Measurements from ENCODE around the gene STARD7.
"Not testable (repeated sequence)": the region's sequence is repeated elsewhere in the genome, so short reads cannot be mapped to it uniquely, and the experiment has no call there.

Gene STARD7

DNA sequence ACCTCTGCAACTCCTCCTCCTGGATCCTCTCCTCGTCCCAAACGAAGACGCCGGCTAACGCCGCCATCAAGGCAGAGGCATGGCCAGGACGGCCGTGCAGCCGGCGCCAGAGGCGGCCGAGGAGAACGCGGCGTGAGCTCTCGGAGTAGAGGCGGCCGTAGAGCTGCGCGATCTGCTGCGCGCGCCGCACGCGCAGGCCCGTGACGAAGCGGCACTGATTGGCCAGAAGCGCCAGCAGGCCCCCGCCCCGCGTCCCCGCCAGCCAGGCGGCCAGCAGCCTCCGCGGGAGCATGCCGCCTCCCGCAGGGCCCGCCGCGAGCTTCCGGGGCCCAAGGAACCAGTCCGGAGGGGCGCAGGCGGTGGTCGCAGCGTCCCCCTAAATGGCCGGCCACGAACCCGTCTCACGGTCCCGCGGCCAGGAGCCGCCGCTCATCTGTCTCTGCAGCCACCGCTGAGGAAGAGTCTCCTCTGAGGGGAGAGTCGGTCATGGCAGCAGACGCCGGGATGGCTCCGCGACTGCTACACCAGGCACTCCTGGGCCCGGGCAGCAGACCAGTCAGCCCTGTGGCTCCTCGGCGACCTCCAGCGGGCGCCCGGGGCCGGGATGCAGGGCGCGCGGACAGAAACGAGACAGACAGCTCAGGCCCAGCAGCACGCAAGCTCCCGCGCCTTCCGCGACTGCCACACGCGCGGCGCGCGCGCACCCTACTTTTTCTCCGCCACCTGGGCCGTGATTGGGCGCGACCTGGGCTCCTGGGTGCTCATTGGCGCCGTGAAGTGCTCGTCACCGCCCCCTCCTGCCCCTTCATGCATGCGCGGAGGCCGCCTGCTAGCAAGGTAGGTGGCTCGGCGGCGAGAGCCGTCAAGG is at the start of gene STARD7:
Gene STARD7, minus strand, starts transcription at position 685 of the 868 bp plus-strand sequence. Its CDS starts 393 bp downstream, at position 292.
- peak; percentile 89 for DNase-seq

GRCh38 chr2:96257744-96258143 is 49.1 kb upstream of the STARD7 start:
- DNase-seq = not testable (repeated sequence)

- no peak for DNase-seq
Measured at GRCh38 chr2:96256611-96257113, 48.0 kb upstream of the STARD7 start.

- DNase-seq = no peak
Measured at GRCh38 chr2:96254571-96254970, 45.9 kb upstream of the STARD7 start.

GRCh38 chr2:96253006-96253405 is 44.4 kb upstream of the STARD7 start:
- DNase-seq = no peak

- no peak for DNase-seq
Measured at GRCh38 chr2:96252526-96252925, 43.9 kb upstream of the STARD7 start.

DNA sequence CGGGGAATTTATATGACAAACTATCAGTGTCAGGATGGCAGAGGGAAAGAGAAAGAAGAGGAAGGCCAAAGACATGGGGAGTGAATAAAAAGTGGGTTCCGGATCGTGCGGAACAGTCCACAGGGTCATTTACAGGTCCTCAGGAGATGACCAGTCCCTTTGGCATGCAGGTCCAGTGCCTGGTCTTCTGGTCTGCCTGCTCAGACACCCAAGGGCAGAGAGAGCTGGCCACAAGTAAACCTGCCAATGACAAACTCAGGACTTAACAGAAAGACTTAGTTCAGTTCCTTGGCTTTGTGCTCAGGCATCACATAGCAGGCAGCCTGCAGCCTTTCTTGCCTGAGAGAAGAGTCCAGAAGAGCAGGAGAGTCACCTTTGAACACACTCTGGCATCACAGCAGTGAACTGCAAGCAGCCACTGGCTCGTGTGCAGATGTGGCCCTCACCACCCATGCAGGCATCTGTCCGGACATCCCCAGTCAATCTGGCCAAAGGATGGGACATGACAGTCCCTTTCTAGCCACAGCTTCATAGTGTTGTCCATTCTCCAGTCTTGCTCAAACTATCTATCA is 43.2 kb upstream of the STARD7 start:
- peak; percentile 74 for DNase-seq

DNA sequence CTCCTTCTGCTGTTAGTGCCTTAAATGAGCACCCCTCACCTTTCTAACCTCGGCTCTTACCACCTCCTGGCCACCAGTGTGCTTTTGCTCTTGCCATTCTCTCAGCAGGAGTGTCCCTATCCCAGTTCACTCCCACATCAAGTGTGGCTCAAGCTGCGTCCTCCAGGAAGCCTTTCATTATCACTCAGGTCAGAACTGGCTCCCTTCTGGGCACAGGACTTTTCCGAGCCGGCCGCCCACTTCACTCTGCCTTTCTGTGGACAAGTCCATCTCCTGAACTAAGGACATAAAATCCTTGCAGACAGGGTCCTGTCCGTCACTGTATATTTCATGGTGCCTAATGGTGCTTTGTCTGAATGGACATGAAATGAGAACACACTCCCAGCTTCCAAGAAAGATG is 41.6 kb upstream of the STARD7 start:
- DNase-seq = no peak

DNA sequence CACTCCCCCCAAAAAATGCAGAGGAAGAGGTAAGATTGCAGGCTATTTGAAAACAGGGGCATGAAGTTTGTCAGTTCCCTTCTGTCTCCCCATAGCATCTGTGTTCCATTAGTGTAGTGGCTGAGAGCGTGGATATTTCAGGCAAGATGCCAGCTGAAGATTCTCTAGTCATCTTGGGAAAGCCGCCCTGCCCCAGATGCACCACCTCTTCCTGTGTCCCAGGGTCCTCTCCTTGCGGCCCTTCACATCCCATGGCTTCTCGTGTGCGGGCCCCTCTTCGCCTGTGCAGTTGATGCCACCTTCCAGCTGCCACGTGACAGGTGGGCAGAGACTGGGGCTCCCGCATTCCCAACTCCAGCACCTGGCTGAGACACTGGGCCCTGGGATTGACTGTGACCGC is 41.0 kb upstream of the STARD7 start:
- peak; percentile 55 for DNase-seq

DNA sequence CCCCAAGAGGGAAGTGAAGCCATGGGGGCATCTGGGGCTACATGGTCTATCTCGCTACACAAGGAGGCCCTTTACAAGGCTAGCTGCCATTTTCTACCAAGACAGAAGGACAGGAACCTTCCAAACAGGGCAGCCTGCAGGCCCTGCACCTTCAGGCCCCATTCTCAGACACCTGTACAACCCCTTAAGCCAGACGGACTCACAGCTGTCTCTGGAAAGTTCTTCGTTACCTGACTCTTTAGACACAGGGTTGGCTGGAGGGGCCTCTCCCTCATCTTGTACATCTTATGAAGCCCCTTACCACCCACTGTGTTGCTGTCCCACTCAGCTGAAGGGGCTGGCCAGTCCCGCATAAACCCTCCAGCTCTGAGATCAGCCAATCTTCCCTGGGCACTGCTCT is 40.0 kb upstream of the STARD7 start:
- no peak for DNase-seq

GRCh38 chr2:96247896-96248295 is 39.3 kb upstream of the STARD7 start:
- no peak for DNase-seq

DNA sequence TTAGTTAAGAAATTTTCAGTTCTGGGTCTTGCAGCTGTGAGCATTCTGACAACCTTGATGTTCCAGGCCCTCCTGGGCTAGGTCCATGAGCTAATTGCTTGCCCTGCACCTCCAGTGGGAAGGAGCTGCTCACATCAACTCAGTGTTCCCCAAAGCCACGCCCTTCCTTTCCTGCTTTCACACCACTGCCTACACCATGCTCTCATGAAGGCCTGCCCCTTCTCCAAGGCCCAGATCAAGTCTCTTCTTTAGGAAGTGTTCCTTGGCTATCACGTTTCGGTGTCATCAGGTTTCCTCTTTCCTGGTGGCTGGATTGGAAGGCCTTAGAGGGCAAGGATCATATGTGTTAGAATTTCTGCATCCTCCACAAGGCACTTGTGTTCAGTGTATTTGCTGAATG is 38.4 kb upstream of the STARD7 start:
- no peak for DNase-seq

DNA sequence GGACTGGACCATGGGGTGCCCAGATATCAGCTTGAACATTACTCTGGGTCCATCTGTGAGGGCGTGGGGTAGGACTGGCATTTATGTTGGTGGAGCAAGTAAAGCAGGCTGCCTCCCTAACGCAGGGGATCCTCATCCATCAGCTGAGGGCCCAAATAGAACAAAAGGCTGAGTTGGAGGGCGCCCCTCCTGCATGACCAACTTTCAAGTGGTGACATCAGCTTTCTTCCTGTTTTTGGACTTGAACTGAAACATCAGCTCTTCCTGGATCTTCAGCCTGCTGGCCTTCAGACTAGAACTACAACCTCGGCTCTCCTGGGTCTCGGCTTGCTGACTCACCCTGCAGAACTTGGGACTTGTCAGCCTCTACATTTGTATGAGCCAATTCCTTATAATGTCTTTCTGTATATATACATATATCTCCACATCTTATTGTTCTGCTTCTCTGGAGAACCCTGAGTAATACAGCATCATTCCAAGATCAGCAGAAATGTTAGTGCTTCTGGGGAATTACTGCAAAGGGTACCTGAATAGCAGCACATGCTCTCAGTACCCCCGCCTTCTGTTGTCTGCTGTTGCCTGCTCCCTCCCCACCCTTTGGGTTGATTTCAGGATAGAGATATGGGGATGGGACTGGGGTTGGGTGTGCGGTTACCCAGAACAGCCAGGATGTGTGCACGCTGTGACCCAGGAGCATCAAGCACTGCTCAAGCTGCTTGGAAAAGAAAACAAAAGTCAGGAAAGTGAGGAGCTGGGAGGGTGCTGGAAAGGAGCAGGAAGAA is 37.2 kb upstream of the STARD7 start:
- no peak for DNase-seq

GRCh38 chr2:96243843-96244242 is 35.2 kb upstream of the STARD7 start:
- DNase-seq = no peak

GRCh38 chr2:96241900-96242611 is 33.4 kb upstream of the STARD7 start:
- peak; percentile 24 for DNase-seq

GRCh38 chr2:96241227-96241626 is 32.6 kb upstream of the STARD7 start:
- DNase-seq = no peak

DNA sequence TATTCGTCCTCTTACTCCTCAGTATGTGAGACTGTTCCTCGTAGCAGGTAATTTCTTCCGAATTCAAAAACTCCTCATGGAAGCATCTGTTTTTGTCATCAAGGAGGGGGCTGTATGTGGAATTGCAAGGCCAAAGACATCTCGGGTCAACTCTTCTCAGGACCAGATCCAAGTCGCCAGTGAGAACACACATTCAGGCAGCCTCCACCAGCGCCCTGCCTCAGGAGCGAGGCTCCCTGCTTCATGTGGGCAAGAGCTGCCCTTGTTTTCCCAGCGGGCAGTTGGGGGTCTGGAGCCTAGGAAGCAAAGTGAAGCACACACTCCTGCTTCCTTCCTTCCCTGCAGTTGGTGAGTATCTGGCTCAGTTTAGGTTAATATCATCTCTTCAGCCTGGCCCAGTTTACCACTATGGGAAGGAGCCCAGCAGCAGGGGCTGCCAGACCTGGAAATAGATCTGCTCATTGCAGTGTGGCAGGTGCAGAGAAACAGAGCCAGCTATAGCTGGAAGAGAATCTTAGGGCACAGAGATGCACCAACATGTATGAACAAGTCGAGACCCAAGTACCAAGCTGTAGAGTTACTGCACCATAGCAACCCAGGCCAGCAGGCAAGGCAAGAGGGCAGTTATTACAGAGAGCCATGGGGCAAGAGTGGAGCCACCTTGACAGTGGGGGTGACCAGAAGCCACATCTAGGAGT is 31.9 kb upstream of the STARD7 start:
- DNase-seq = no peak

GRCh38 chr2:96239745-96240264 is 31.2 kb upstream of the STARD7 start:
- DNase-seq = no peak

GRCh38 chr2:96239091-96239490 is 30.5 kb upstream of the STARD7 start:
- DNase-seq = no peak

- no peak for DNase-seq
Measured at GRCh38 chr2:96238266-96238665, 29.6 kb upstream of the STARD7 start.

DNA sequence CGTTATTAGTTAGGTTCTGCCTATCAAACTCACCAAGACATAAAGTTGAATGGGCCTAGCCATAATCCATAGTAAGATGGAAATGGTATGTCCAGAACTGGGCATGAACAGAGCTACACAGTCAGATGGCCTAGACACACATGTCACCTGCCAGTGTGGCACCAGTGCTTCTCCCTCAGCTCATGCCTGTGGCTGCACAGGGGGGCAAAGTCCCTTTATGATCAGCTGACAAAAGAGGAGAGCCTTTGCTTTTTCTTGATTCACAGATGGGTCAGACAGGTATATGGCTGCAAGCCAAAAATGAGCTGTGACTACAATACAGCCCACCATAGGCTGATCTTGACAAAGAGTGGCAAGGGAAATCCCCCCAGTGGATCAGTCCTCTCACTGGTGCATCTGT is 28.3 kb upstream of the STARD7 start:
- DNase-seq = no peak

GRCh38 chr2:96233880-96234316 is 25.3 kb upstream of the STARD7 start:
- no peak for DNase-seq

All from amniotic stem cell (primary cell).